GM23338 (cell line): ENCODE measurements around the gene PPAN.

ENCODE experiments used
- CREB1 ChIP-seq: fragments of 250-450 bp; sonication (Bioruptor Pico); IDR thresholded peaks from 2 replicates; pipeline ENCODE4 v1.5.0; 2020; ENCODE audit warnings: low read depth, mild to moderate bottlenecking, moderate library complexity
- CTCF ChIP-seq, 2 experiments: fragments of 200-600 bp in 1 of 2; sonication (generic) in 1 of 2; conservative IDR thresholded peaks; 2 replicates each; pipeline versions ENCODE4 v1.5.1 to v1.6.1; 2016 to 2017; ENCODE audit warnings: antibody characterized with exemption in 2 of 2, low read depth in 2 of 2, mild to moderate bottlenecking in 2 of 2, moderate library complexity in 1 of 2
- EZH2 ChIP-seq: fragments of 200-600 bp; sonication (generic); IDR thresholded peaks from one replicate; pipeline ENCODE4 v1.8.0; 2017; ENCODE audit warnings: antibody characterized with exemption, mild to moderate bottlenecking, low read depth; ENCODE audit not compliant: unreplicated experiment
- JUNB ChIP-seq: IDR thresholded peaks from one replicate; pipeline ENCODE4 v1.6.1; 2016; ENCODE audit warnings: antibody characterized with exemption; ENCODE audit not compliant: unreplicated experiment
- POLR2AphosphoS5 ChIP-seq: IDR thresholded peaks from 2 replicates; pipeline ENCODE4 v1.6.1; 2016; ENCODE audit warnings: antibody characterized with exemption, low read depth

GRCh38 chr19:10120538-10121189 is 14.5 kb downstream of the PPAN start:
- TF ChIP-seq CTCF (conservative IDR thresholded peaks at IDR 0.05; ENCODE audit: low read depth in 2 of 2) (no peak), EZH2 (no peak), POLR2AphosphoS5 (no peak), CREB1 (CRISPR knock-in tag) (no peak), JUNB (no peak)
